Renal cortex interstitium (tissue), 15 donors: Measurements from ENCODE around the gene EMC8. TPM values are rescaled to one million over a fixed set of nuclear protein-coding genes. Genes with fewer than 3 reads are reported as not detected.

Experiments
- DNase-seq, 11 donors: peaks; one replicate each; pipeline ENCODE4 v3.0.0-alpha.2; 2013; ENCODE audit warnings: low read depth in 9 of 11, low spot score in 4 of 11; ENCODE audit errors: extremely low read depth in 1 of 11
- long read RNA-seq, 16 experiments: transcript quantifications; one replicate each; lab custom pipeline, GENCODE V29; 2026
- polyA plus RNA-seq, 3 donors: library from polyadenylated mRNA; unstranded; fragments of 120-200 nt; gene quantifications; one replicate each; pipeline ENCODE4 v1.2.1, GENCODE V29; 2013; ENCODE audit not compliant: insufficient read length in 3 of 3

EMC8 gene
- 10 to 100 TPM; 28.1 to 31.9 (median 31.8) TPM for polyA plus RNA-seq
- long read RNA-seq, donor 1, transcript EMC8-201 (5 exons, 1,962 nt): major isoform, 17 of 23 reads
- long read RNA-seq, donor 1, partial matches to known transcripts: 0 of 23 reads
- long read RNA-seq, donor 1, other reads (novel, unspliced or antisense): 0 of 23 reads
- long read RNA-seq, donor 2, transcript EMC8-202 (4 exons, 1,935 nt): minor isoform, 7 of 820 reads
- long read RNA-seq, donor 2, transcript EMC8-201 (5 exons, 1,962 nt): major isoform, 16 of 820 reads
- long read RNA-seq, donor 2, partial matches to known transcripts: 443 of 820 reads
- long read RNA-seq, donor 2, other reads (novel, unspliced or antisense): 351 of 820 reads
- long read RNA-seq, donor 3, transcript EMC8-201 (5 exons, 1,962 nt): major isoform, 23 of 1,056 reads
- long read RNA-seq, donor 3, transcript EMC8-202 (4 exons, 1,935 nt): minor isoform, 5 of 1,056 reads
- long read RNA-seq, donor 3, partial matches to known transcripts: 988 of 1,056 reads
- long read RNA-seq, donor 3, other reads (novel, unspliced or antisense): 38 of 1,056 reads
- long read RNA-seq, donor 4, transcript EMC8-201 (5 exons, 1,962 nt): major isoform, 19 of 24 reads
- long read RNA-seq, donor 4, partial matches to known transcripts: 0 of 24 reads
- long read RNA-seq, donor 4, other reads (novel, unspliced or antisense): 0 of 24 reads
- long read RNA-seq, donor 5: 0 reads
- long read RNA-seq, donor 6, transcript EMC8-205 (1 exons, 1,826 nt): minor isoform, 6 of 23 reads
- long read RNA-seq, donor 6, transcript EMC8-201 (5 exons, 1,962 nt): major isoform, 11 of 23 reads
- long read RNA-seq, donor 6, partial matches to known transcripts: 0 of 23 reads
- long read RNA-seq, donor 6, other reads (novel, unspliced or antisense): 0 of 23 reads
- long read RNA-seq, donor 7, transcript EMC8-201 (5 exons, 1,962 nt): major isoform, 18 of 1,158 reads
- long read RNA-seq, donor 7, partial matches to known transcripts: 1,070 of 1,158 reads
- long read RNA-seq, donor 7, other reads (novel, unspliced or antisense): 64 of 1,158 reads
- long read RNA-seq, donor 8: 0 reads
- long read RNA-seq, donor 9, transcript EMC8-201 (5 exons, 1,962 nt): major isoform, 13 of 596 reads
- long read RNA-seq, donor 9, partial matches to known transcripts: 568 of 596 reads
- long read RNA-seq, donor 9, other reads (novel, unspliced or antisense): 11 of 596 reads
- long read RNA-seq, donor 10, transcript EMC8-201 (5 exons, 1,962 nt): major isoform, 21 of 25 reads
- long read RNA-seq, donor 10, partial matches to known transcripts: 0 of 25 reads
- long read RNA-seq, donor 10, other reads (novel, unspliced or antisense): 0 of 25 reads
- long read RNA-seq, donor 11, transcript EMC8-201 (5 exons, 1,962 nt): major isoform, 8 of 9 reads
- long read RNA-seq, donor 11, partial matches to known transcripts: 0 of 9 reads
- long read RNA-seq, donor 11, other reads (novel, unspliced or antisense): 0 of 9 reads
- long read RNA-seq, donor 12, transcript EMC8-201 (5 exons, 1,962 nt): major isoform, 14 of 17 reads
- long read RNA-seq, donor 12, partial matches to known transcripts: 0 of 17 reads
- long read RNA-seq, donor 12, other reads (novel, unspliced or antisense): 0 of 17 reads
- long read RNA-seq, donor 13: 0 reads
- long read RNA-seq, donor 14, transcript EMC8-201 (5 exons, 1,962 nt): major isoform, 22 of 31 reads
- long read RNA-seq, donor 14, transcript EMC8-202 (4 exons, 1,935 nt): minor isoform, 6 of 31 reads
- long read RNA-seq, donor 14, partial matches to known transcripts: 0 of 31 reads
- long read RNA-seq, donor 14, other reads (novel, unspliced or antisense): 0 of 31 reads
- long read RNA-seq, donor 15, transcript EMC8-201 (5 exons, 1,962 nt): major isoform, 11 of 14 reads
- long read RNA-seq, donor 15, partial matches to known transcripts: 0 of 14 reads
- long read RNA-seq, donor 15, other reads (novel, unspliced or antisense): 0 of 14 reads
- long read RNA-seq, donor 16, transcript EMC8-202 (4 exons, 1,935 nt): minor isoform, 7 of 49 reads
- long read RNA-seq, donor 16, transcript EMC8-201 (5 exons, 1,962 nt): major isoform, 35 of 49 reads
- long read RNA-seq, donor 16, partial matches to known transcripts: 0 of 49 reads
- long read RNA-seq, donor 16, other reads (novel, unspliced or antisense): 6 of 49 reads

DNA sequence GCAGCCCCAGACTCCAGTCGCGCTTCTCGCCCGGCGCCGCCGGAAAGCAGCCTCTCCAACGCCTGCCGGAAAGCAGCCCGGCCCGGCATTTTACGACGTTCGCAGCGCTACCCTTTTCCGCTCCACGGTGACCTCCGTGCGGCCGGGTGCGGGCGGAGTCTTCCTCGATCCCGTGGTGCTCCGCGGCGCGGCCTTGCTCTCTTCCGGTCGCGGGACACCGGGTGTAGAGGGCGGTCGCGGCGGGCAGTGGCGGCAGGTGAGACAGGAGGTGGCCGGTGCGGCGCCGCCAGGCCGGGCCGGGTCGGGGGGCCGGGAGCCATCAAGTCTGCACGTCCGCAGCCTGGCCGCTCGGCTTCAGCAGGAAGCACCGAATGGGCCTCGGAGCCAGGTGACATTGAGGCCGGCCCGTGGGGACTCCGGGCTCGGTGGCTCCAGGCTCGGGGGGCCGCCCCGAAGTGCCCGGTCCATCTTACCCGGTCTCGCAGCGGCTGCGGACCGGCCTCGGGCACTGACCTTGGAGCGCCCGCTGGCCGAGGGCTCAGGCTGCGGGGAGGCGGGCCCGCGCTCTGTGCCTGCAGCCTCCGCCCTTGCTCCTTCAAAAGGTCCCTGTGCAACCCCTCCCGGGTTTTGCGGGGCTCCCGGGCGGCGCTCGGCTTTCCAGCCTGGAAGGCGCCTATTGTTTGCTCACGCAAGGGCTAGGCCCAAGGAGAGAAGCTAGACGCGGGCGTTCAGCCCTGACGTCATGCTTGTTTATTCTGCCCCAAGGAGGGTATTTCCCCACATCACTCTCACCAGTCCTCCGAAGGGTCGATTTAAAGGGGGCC is at the start of gene EMC8, which contains the start of gene COX4I1:
EMC8 (minus strand) TSS at position 48 of the 824 bp plus-strand sequence. CDS start 249 bp downstream, outside the sequence.
COX4I1 (plus strand) TSS at position 199 of the 824 bp plus-strand sequence. CDS start 1,511 bp downstream, outside the sequence.
- DNase-seq: peak; percentile 77 to 95 (median 88)

DNA sequence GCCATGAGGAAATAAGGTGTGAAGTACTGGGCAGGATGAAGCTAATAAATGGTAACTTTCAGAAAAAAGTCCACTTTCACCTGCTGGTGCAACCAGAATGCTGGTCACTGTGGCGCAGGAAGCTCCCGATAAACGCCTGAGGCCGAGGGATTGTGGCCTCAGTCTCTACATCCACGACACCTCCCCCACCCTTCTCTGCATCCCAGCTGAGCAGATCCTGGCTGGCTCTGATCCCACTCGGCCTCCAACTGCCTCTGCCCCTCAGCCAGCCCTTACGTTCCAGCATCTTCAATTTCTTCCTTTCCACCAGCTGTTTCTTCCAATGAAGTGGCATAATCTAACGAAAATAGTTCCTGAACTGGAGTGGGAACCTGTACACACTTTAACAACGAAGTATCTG is 49.6 kb upstream of the EMC8 start:
- DNase-seq: no peak

- DNase-seq: no peak
These were observed 48.6 kb upstream of the EMC8 start for GRCh38 chr16:85847681-85848601.

DNA sequence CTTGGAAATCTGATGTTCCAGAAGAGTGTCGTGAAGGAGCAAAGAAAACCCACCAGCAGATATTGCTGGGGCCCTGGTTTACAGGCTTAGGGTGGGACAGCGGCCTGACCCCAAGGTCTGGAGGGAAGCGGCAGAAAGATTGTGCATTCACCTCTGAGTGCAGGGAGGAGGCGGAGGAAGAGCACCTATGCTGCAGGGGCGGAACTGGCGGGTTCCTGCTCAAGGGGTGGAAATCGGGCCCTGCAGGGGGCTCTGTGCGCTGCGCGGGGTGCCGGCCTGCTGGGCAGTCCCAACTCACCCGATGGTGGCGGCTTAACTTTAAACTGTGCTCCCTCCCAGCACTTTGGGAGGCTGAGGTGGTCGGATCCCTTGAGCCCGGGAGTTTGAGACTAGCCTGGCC is 47.7 kb upstream of the EMC8 start:
- no peak for DNase-seq

- DNase-seq: no peak
These were observed 47.1 kb upstream of the EMC8 start for GRCh38 chr16:85846461-85846860.

GRCh38 chr16:85845266-85845665 is 45.9 kb upstream of the EMC8 start:
- DNase-seq: no peak

DNA sequence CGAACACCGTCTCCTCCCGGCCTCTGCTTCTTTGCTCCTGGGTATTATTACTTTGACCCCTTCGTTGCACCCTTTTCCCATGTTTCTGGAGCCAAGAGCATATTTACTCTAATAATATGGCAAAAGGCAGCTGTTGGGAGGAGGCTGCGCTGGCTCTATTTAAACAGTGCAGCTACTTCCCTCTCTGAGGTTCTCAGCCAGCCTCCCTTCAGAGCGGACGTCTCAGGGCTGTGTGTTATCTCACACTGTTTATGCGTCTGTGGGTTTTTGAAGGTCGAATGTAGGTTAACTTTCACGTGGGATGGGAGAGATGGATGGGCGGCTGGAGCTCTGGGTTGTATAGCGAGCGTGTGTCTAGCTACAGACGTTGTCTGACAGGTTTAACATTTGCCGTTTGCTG is 45.4 kb upstream of the EMC8 start:
- DNase-seq: no peak

GRCh38 chr16:85844169-85844481 is 44.8 kb upstream of the EMC8 start:
- DNase-seq: no peak

DNA sequence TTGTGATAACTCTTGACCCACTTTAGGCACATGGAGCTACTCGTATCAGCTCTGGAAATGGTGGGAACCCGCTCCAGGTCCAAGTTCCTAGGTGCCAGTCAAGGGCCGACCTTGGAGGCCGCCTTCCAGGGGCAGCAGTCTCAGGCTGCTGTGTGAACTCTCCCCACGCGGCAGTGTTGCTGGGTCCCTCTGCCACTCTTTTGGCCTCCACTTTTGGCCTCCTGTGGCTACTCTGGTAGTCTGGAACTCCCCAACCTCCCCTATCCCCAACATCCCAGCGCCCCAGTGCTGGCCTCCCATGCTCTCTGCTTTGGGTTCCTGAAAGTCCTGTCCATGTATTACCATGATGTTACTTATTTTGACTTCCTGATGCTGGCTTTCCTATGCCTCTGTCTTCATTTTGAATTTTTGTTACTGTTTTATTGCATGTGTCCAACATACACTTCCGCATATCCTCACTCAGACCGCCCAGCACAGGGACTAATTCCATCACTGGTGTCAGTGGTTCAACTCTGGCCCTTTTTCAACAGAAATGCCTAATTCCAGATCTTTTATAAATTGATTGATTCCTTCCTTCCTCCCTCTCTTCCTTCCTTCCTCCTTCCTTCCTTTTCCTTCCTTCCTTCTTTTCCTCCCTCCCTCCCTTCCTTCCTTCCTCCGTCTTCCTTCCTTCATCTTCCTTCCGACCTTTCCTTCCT is 44.3 kb upstream of the EMC8 start:
- DNase-seq: no peak

DNA sequence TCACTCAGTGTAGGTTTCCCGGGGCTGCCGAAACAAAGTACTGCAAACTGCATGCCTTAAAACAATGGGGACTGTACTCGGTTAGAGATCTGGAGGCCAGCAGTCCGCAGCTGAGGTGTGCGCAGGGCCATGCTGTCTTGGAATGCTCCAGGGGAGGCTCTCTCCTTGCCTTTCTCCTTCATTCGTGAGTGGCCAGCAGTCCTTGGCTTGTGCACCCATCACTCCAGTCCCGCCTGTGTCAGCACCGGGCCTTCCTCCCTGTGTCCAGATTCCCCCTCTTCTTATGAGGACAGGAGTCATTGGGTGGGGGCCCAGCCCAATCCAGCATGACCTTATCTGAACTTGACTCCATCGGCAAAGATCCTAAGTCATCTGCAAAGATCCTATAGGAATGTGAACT is 43.5 kb upstream of the EMC8 start:
- no peak for DNase-seq

DNA sequence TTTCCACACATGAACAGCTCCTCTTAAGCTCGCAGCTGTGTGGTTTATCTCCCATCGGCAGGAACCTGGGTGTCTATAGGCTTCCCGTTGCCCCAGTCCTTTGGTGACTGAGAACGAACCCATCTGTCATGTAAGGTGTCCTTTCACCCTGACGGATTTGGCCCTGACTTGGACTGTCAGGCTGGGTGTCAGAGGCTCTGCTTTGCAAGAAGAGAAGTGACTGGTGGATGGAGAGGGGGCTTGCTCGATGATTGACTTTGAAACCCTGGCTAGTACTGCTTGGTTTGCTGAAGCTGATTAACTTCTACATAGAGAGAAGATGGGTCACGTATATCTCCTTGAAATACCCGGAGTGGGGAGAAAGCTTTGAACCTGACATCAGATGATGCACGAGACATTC is 43.1 kb upstream of the EMC8 start:
- no peak for DNase-seq

DNA sequence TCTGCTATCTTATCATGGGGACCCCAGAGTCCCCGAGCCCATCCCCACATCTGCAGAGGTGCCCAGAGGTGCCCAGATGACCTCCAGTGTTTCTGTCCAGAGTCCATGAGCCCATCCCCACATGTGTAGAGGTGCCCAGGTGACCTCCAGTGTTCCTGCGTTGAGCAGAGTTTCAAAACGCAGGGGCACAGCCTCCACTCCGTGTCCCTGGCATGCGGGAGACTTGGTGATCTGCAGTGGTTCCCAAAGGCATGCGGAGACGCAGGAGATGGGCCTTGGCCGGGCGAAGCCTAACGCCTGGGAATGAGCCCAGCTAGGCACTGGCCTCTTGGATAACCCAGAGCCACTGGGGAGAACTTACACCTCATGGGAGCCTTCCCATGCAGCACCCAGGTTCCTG is 41.5 kb upstream of the EMC8 start:
- DNase-seq: no peak

DNA sequence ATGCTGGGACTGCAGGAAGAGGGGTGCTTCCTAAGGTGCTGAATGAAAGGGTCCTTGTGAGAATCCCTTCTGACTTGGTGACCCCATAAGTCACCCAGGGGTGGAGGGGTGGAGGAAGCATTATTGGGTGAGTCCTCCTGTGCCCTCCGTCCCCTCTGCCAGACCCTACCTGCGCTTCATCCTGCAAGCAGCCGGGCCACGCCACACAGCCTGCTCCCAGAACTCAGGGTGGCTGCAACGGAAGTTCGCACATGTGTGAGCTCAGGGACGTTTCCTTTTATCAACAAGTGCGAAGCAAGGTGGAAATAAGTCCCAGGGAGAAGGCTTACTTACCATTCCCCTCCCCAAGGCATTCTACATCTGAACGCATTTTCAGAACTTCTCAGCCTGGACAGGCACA is 41.1 kb upstream of the EMC8 start:
- no peak for DNase-seq

GRCh38 chr16:85839681-85840240 is 40.4 kb upstream of the EMC8 start:
- DNase-seq: no peak
